Activated naive CD4-positive, alpha-beta T cell treated with anti-CD3 and anti-CD28 coated beads for 36 hours (primary cell): ENCODE data around the gene GSK3B. TPM values are rescaled to one million over a fixed set of nuclear protein-coding genes. Genes with fewer than 3 reads are reported as not detected.
A peak's percentile ranks its signal among the peaks of the same experiment; 100 is the strongest.

Experiments used
- CTCF ChIA-PET: fragments of 350-600 bp; sonication (Branson Sonifier 250); formaldehyde crosslinking; loops from one replicate; lab custom pipeline; 2021; ENCODE audit warnings: antibody characterized with exemption; lab: Charles Lee
- DNase-seq: peaks from one replicate; pipeline ENCODE4 v3.0.0-alpha.2; 2020
- H3K27ac Mint-ChIP-seq: one replicate; pipeline ENCODE4 v1.8.0; 2021; ENCODE audit warnings: mild to moderate bottlenecking, mixed read lengths
- H3K27me3 Mint-ChIP-seq: one replicate; pipeline ENCODE4 v1.8.0; 2021; ENCODE audit warnings: low read depth, mixed read lengths
- H3K36me3 Mint-ChIP-seq: one replicate; pipeline ENCODE4 v1.8.0; 2021; ENCODE audit warnings: low read depth, mixed read lengths
- H3K4me1 Mint-ChIP-seq: one replicate; pipeline ENCODE4 v1.8.0; 2021; ENCODE audit warnings: low read depth, mixed read lengths
- H3K4me3 Mint-ChIP-seq: one replicate; pipeline ENCODE4 v1.8.0; 2021; ENCODE audit warnings: mild to moderate bottlenecking, moderate library complexity, mixed read lengths
- H3K9me3 Mint-ChIP-seq: one replicate; pipeline ENCODE4 v1.8.0; 2021; ENCODE audit warnings: mixed read lengths
- intact Hi-C: fragments of 100-400 bp; cut with micrococcal nuclease; formaldehyde crosslinking; loops from one replicate; pipeline ENCODE4 v1.15.1; 2023
- total RNA-seq, 2 experiments: library from RNA; stranded (reverse); gene quantifications; one replicate each; pipeline ENCODE4 v1.2.3, GENCODE V29; 2021

Gene GSK3B
- total RNA-seq, result 10 to 100 TPM; 25.9 to 27.8 TPM

GRCh38 chr3:120093911-120094775 is at the start of gene GSK3B:
Gene GSK3B, minus strand, starts transcription at chr3:120094447. Its CDS starts 1,013 bp downstream, at chr3:120093434.
- Mint-ChIP-seq H3K9me3 (no peaks in the 10 kb centered on the region), H3K27me3 (no peaks in the 10 kb centered on the region), H3K4me3 (no peak within 1 kb of the TSS), H3K36me3 (peaks cover 6% of the 10 kb centered on the region), H3K4me1 (peaks cover 20% of the 10 kb centered on the region), H3K27ac (no peak within 1 kb of the TSS)
- DNase-seq, result peak; percentile 78
- CTCF ChIA-PET, result interaction anchor here (1.3 kb wide), 1 partner anchor 53 kb away, joined by 4 read pairs; no protein-coding TSS in a partner anchor
- intact Hi-C loops, result loop anchor here (1.0 to 10.0 kb wide), 12 partner anchors 149 to 1741 kb away; partner anchors contain the start of genes ARHGAP31, B4GALT4, CFAP91 and COX17

GRCh38 chr3:120143676-120144075 is 49.4 kb upstream of the GSK3B start:
- H3K27ac Mint-ChIP-seq, result no peak overlapping the region
- no peaks in the 10 kb centered on the region for H3K27me3 Mint-ChIP-seq
- H3K4me1 Mint-ChIP-seq, result peaks cover 26% of the 10 kb centered on the region
- intact Hi-C loops, result loop anchor here (2.0 kb wide), 1 partner anchor 205 kb away; the partner anchor contains the start of gene LRRC58
- H3K4me3 Mint-ChIP-seq, result no peak overlapping the region
- H3K36me3 Mint-ChIP-seq, result no peaks in the 10 kb centered on the region
- no peak for DNase-seq
- CTCF ChIA-PET, result interaction anchor here (0.5 kb wide), 1 partner anchor 303 kb away, joined by 3 read pairs; no protein-coding TSS in a partner anchor
- H3K9me3 Mint-ChIP-seq, result no peaks in the 10 kb centered on the region

- Mint-ChIP-seq H3K9me3 (no peaks in the 10 kb centered on the region), H3K4me3 (no peak overlapping the region), H3K27me3 (no peaks in the 10 kb centered on the region), H3K36me3 (no peaks in the 10 kb centered on the region), H3K4me1 (peaks cover 16% of the 10 kb centered on the region), H3K27ac (no peak overlapping the region)
- intact Hi-C loops, result no loop called here
- DNase-seq, result no peak
- CTCF ChIA-PET, result interaction anchor here (0.6 kb wide), 1 partner anchor 54 kb away, joined by 3 read pairs; no protein-coding TSS in a partner anchor
Measured at GRCh38 chr3:120142236-120142635, 48.0 kb upstream of the GSK3B start.

GRCh38 chr3:120140098-120140742 is 46.0 kb upstream of the GSK3B start:
- Mint-ChIP-seq H3K36me3 (no peaks in the 10 kb centered on the region), H3K4me1 (peaks cover 4% of the 10 kb centered on the region), H3K27me3 (no peaks in the 10 kb centered on the region), H3K4me3 (no peak overlapping the region), H3K9me3 (no peaks in the 10 kb centered on the region), H3K27ac (no peak overlapping the region)
- no peak for DNase-seq
- CTCF ChIA-PET, result no interaction called here
- intact Hi-C loops, result no loop called here

- Mint-ChIP-seq H3K27me3 (no peaks in the 10 kb centered on the region), H3K4me3 (no peak overlapping the region), H3K36me3 (no peaks in the 10 kb centered on the region), H3K9me3 (no peaks in the 10 kb centered on the region), H3K4me1 (peaks cover 3% of the 10 kb centered on the region), H3K27ac (no peak overlapping the region)
- CTCF ChIA-PET, result interaction anchor here (1.0 kb wide), 1 partner anchor 247 kb away, joined by 4 read pairs; no protein-coding TSS in a partner anchor
- intact Hi-C loops, result no loop called here
- no peak for DNase-seq
Measured at GRCh38 chr3:120139140-120139539, 44.9 kb upstream of the GSK3B start.

- Mint-ChIP-seq H3K27me3 (no peaks in the 10 kb centered on the region), H3K4me3 (no peak overlapping the region), H3K36me3 (no peaks in the 10 kb centered on the region), H3K4me1 (peaks cover 3% of the 10 kb centered on the region), H3K27ac (no peak overlapping the region), H3K9me3 (no peaks in the 10 kb centered on the region)
- CTCF ChIA-PET, result interaction anchor here (0.7 kb wide), 1 partner anchor 65 kb away, joined by 7 read pairs; no protein-coding TSS in a partner anchor
- no peak for DNase-seq
- intact Hi-C loops, result no loop called here
Measured at GRCh38 chr3:120137548-120137947, 43.3 kb upstream of the GSK3B start.

GRCh38 chr3:120130656-120131055 is 36.4 kb upstream of the GSK3B start:
- Mint-ChIP-seq H3K9me3 (no peaks in the 10 kb centered on the region), H3K4me3 (no peak overlapping the region), H3K27ac (no peak overlapping the region), H3K4me1 (no peaks in the 10 kb centered on the region), H3K27me3 (no peaks in the 10 kb centered on the region), H3K36me3 (no peaks in the 10 kb centered on the region)
- no peak for DNase-seq
- CTCF ChIA-PET, result no interaction called here
- intact Hi-C loops, result no loop called here

- Mint-ChIP-seq H3K9me3 (no peaks in the 10 kb centered on the region), H3K36me3 (no peaks in the 10 kb centered on the region), H3K27ac (no peak overlapping the region), H3K4me3 (no peak overlapping the region), H3K27me3 (no peaks in the 10 kb centered on the region), H3K4me1 (no peaks in the 10 kb centered on the region)
- CTCF ChIA-PET, result no interaction called here
- intact Hi-C loops, result no loop called here
- no peak for DNase-seq
Measured at GRCh38 chr3:120129718-120130513, 35.7 kb upstream of the GSK3B start.

- DNase-seq, result no peak
- intact Hi-C loops, result no loop called here
- no peak overlapping the region for H3K4me3 Mint-ChIP-seq
- no peaks in the 10 kb centered on the region for H3K4me1 Mint-ChIP-seq
- H3K36me3 Mint-ChIP-seq, result no peaks in the 10 kb centered on the region
- no peaks in the 10 kb centered on the region for H3K9me3 Mint-ChIP-seq
- H3K27me3 Mint-ChIP-seq, result no peaks in the 10 kb centered on the region
- CTCF ChIA-PET, result interaction anchor here (0.6 kb wide), 1 partner anchor 43 kb away, joined by 3 read pairs; no protein-coding TSS in a partner anchor
- H3K27ac Mint-ChIP-seq, result no peak overlapping the region
Measured at GRCh38 chr3:120129051-120129450, 34.8 kb upstream of the GSK3B start.

GRCh38 chr3:120125992-120126391 is 31.7 kb upstream of the GSK3B start:
- Mint-ChIP-seq H3K36me3 (no peaks in the 10 kb centered on the region), H3K9me3 (no peaks in the 10 kb centered on the region), H3K27me3 (no peaks in the 10 kb centered on the region), H3K27ac (no peak overlapping the region), H3K4me3 (no peak overlapping the region), H3K4me1 (no peaks in the 10 kb centered on the region)
- no peak for DNase-seq
- intact Hi-C loops, result no loop called here
- CTCF ChIA-PET, result no interaction called here

- Mint-ChIP-seq H3K36me3 (no peaks in the 10 kb centered on the region), H3K4me1 (no peaks in the 10 kb centered on the region), H3K9me3 (peaks cover 10% of the 10 kb centered on the region), H3K27ac (no peak overlapping the region), H3K4me3 (no peak overlapping the region), H3K27me3 (no peaks in the 10 kb centered on the region)
- no peak for DNase-seq
- intact Hi-C loops, result no loop called here
- CTCF ChIA-PET, result interaction anchor here (0.7 kb wide), 1 partner anchor 162 kb away, joined by 5 read pairs; no protein-coding TSS in a partner anchor
Measured at GRCh38 chr3:120119846-120120510, 25.7 kb upstream of the GSK3B start.
